K562 (cell line): ENCODE results near the gene GAMT. TPM values are rescaled to one million over a fixed set of nuclear protein-coding genes. Genes with fewer than 3 reads are reported as not detected.
A peak's percentile ranks its signal among the peaks of the same experiment; 100 is the strongest.

Experiments used
- AFF1 ChIP-seq, 2 experiments: fragments of 450-650 bp; IDR thresholded peaks; 2 replicates each; pipeline ENCODE4 v1.6.1; 2018; ENCODE audit warnings: mild to moderate bottlenecking in 2 of 2, low read depth in 1 of 2; ENCODE audit not compliant: partially characterized antibody in 2 of 2
- ATF7 ChIP-seq: fragments of 450-650 bp; IDR thresholded peaks from 2 replicates; pipeline ENCODE4 v1.7.1; 2014; ENCODE audit warnings: mild to moderate bottlenecking, moderate library complexity
- CTCF ChIP-seq, 3 experiments: IDR thresholded peaks in 2 of 3; conservative IDR thresholded peaks in 1 of 3; 2 replicates each; pipeline ENCODE4 v1.5.1; 2011 to 2012; ENCODE audit warnings: low read length in 3 of 3, mild to moderate bottlenecking in 3 of 3, control low read depth in 2 of 3, improper control_type of control experiment in 1 of 3, inconsistent platforms in 1 of 3, low read depth in 1 of 3, mixed read lengths in 1 of 3, moderate library complexity in 1 of 3; ENCODE audit not compliant: insufficient read depth in 2 of 3
- ELF1 ChIP-seq: fragments of 200-800 bp; sonication (Bioruptor generic); IDR thresholded peaks from 2 replicates; pipeline ENCODE4 v1.6.1; 2016; ENCODE audit warnings: missing genetic modification characterization, missing compliant biosample characterization
- ELF2 ChIP-seq: fragments of 250-450 bp; sonication (Bioruptor Pico); IDR thresholded peaks from 2 replicates; pipeline ENCODE4 v1.5.0; 2021; ENCODE audit warnings: mild to moderate bottlenecking
- EP400 ChIP-seq: fragments of 450-650 bp; IDR thresholded peaks from 2 replicates; pipeline ENCODE4 v1.6.1; 2017; ENCODE audit warnings: antibody characterized with exemption, mild to moderate bottlenecking, moderate library complexity
- GATAD2A ChIP-seq: fragments of 450-650 bp; IDR thresholded peaks from 2 replicates; pipeline ENCODE4 v1.6.1; 2017
- LCOR ChIP-seq: sonication (generic); formaldehyde crosslinking; IDR thresholded peaks from 2 replicates; pipeline ENCODE4 v1.8.0; 2022; ENCODE audit warnings: mild to moderate bottlenecking, missing genetic modification reagents
- MEIS2 ChIP-seq: fragments of 450-650 bp; IDR thresholded peaks from 2 replicates; pipeline ENCODE4 v1.6.1; 2014; ENCODE audit warnings: mild to moderate bottlenecking; ENCODE audit not compliant: partially characterized antibody
- MLX ChIP-seq, 2 experiments: fragments of 450-650 bp in 1 of 2; sonication (generic) in 1 of 2; formaldehyde crosslinking; conservative IDR thresholded peaks; 2 replicates each; pipeline versions ENCODE4 v1.4.0 to v1.8.1; 2020 to 2022; ENCODE audit warnings: mild to moderate bottlenecking in 1 of 2, missing genetic modification reagents in 1 of 2
- NCOA4 ChIP-seq: fragments of 450-650 bp; IDR thresholded peaks from 2 replicates; pipeline ENCODE4 v1.6.1; 2018; ENCODE audit warnings: mild to moderate bottlenecking; ENCODE audit not compliant: partially characterized antibody
- NFIC ChIP-seq: fragments of 450-650 bp; IDR thresholded peaks from 2 replicates; pipeline ENCODE4 v1.6.1; 2017; ENCODE audit warnings: mild to moderate bottlenecking, inconsistent platforms
- NR4A1 ChIP-seq, 2 experiments: fragments of 250-450 bp in 1 of 2; fragments of 450-650 bp in 1 of 2; sonication (Bioruptor Pico) in 1 of 2; IDR thresholded peaks; 2 replicates each; pipeline versions ENCODE4 v1.4.0 to v1.6.1; 2016 to 2020; ENCODE audit warnings: mild to moderate bottlenecking in 2 of 2, missing compliant biosample characterization in 1 of 2, missing genetic modification characterization in 1 of 2, moderate library complexity in 1 of 2
- POLR2G ChIP-seq: fragments of 200-400 bp; formaldehyde crosslinking; IDR thresholded peaks from 2 replicates; pipeline ENCODE4 v1.6.1; 2017; ENCODE audit warnings: low read depth, mild to moderate bottlenecking, antibody characterized with exemption, low read length, moderate library complexity
- RAD21 ChIP-seq, 2 experiments: fragments of 250-450 bp in 1 of 2; fragments of 450-650 bp in 1 of 2; sonication (Bioruptor Pico) in 1 of 2; formaldehyde crosslinking in 1 of 2; IDR thresholded peaks in 1 of 2; conservative IDR thresholded peaks in 1 of 2; 2 replicates each; pipeline versions ENCODE4 v1.4.0 to v1.8.0; 2020 to 2022; ENCODE audit warnings: mild to moderate bottlenecking in 2 of 2, moderate library complexity in 1 of 2
- RB1 ChIP-seq: fragments of 450-650 bp; IDR thresholded peaks from 2 replicates; pipeline ENCODE4 v1.6.1; 2017; ENCODE audit warnings: low read depth, mild to moderate bottlenecking
- TARDBP ChIP-seq: fragments of 450-650 bp; IDR thresholded peaks from 2 replicates; pipeline ENCODE4 v1.6.1; 2016
- TEAD1 ChIP-seq, 2 experiments: fragments of 450-650 bp in 1 of 2; sonication (generic) in 1 of 2; formaldehyde crosslinking; IDR thresholded peaks; 2 replicates each; pipeline versions ENCODE4 v1.4.0 to v1.8.0; 2020 to 2022; ENCODE audit warnings: mild to moderate bottlenecking in 2 of 2, missing genetic modification reagents in 1 of 2
- polyA plus RNA-seq, 8 experiments: library from polyadenylated mRNA; depleted of rRNA in 4 of 8; stranded (reverse) in 5 of 8; unstranded in 3 of 8; fragments of >200 nt; fragmentation: Nextera tagmentation in 2 of 8; fragmentation: Illumina TruSeq in 1 of 8; extraction: Ambion mirVana in 2 of 8; extraction: Trizol in 1 of 8; gene quantifications; 2 replicates each; pipeline versions ENCODE4 v1.2.1 to v1.2.3, GENCODE V29; 2011 to 2014; ENCODE audit warnings: inconsistent platforms in 1 of 8, missing spikeins in 1 of 8
- total RNA-seq, 7 experiments: library from RNA; depleted of rRNA in 6 of 7; stranded (reverse); fragments of >200 nt in 6 of 7; fragmentation: Illumina TruSeq in 2 of 7; extraction: Trizol in 2 of 7; gene quantifications; 2 replicates each; pipeline versions ENCODE4 v1.2.1 to v1.2.3, GENCODE V29; 2011 to 2021; ENCODE audit warnings: low replicate concordance in 1 of 7
- TF ChIP-seq, protein P1 (sequence below): sonication (generic); formaldehyde crosslinking; IDR thresholded peaks from 2 replicates; pipeline ENCODE4 v1.8.0; 2022; ENCODE audit warnings: mild to moderate bottlenecking, missing genetic modification reagents

The GAMT gene
- total and polyA plus RNA-seq, 9 of the 15 experiments (the other 6 are each of a cell fraction or from before 2014, with no cell fraction given), result 1.3 to 35.3 (median 27.2) TPM

- TF ChIP-seq RB1, result peak; percentile 73
- TF ChIP-seq RAD21 (CRISPR knock-in tag; conservative IDR thresholded peaks at IDR 0.05 in 1 of 2, IDR thresholded peaks at IDR 0.05 in 1 of 2), result peak; percentile 10 to 32; a peak in 2 of 4 replicates
- TF ChIP-seq CTCF (IDR thresholded peaks at IDR 0.05 in 2 of 3, conservative IDR thresholded peaks at IDR 0.05 in 1 of 3; ENCODE audit: insufficient read depth in 2 of 3, low read depth in 1 of 3, low read length in 3 of 3), result peak; percentile 37 to 67 (median 64); a peak in 5 of 6 replicates
- TF ChIP-seq ELF2 (CRISPR knock-in tag), result peak; percentile 37; the same call in 1 of the 2 replicates
- peak in 1 of 2 experiments; percentile 34 for TF ChIP-seq AFF1 (IDR thresholded peaks at IDR 0.05; ENCODE audit: low read depth in 1 of 2, partially characterized antibody in 2 of 2)
- TF ChIP-seq, protein P1, sequence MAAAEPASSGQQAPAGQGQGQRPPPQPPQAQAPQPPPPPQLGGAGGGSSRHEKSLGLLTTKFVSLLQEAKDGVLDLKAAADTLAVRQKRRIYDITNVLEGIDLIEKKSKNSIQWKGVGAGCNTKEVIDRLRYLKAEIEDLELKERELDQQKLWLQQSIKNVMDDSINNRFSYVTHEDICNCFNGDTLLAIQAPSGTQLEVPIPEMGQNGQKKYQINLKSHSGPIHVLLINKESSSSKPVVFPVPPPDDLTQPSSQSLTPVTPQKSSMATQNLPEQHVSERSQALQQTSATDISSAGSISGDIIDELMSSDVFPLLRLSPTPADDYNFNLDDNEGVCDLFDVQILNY (CRISPR knock-in tag), result peak; percentile 22; the same call in 1 of the 2 replicates
- TF ChIP-seq MEIS2, result peak; percentile 94
- TF ChIP-seq POLR2G, result peak; percentile 88
- no peak for TF ChIP-seq NCOA4
- TF ChIP-seq GATAD2A, result peak; percentile 66; the same call in 1 of the 2 replicates
- TF ChIP-seq ELF1 (tag), result peak; percentile 81; the same call in 1 of the 2 replicates
- TF ChIP-seq EP400, result peak; percentile 85
- TF ChIP-seq TARDBP, result peak; percentile 86; the same call in 1 of the 2 replicates
- no peak for TF ChIP-seq MLX (CRISPR knock-in tag; conservative IDR thresholded peaks at IDR 0.05)
- TF ChIP-seq TEAD1 (CRISPR knock-in tag; IDR thresholded peaks at IDR 0.05), result peak in 1 of 2 experiments; percentile 76; a peak in 1 of 4 replicates
- peak; percentile 21; the same call in 1 of the 2 replicates for TF ChIP-seq NFIC
- TF ChIP-seq LCOR, result peak; percentile 73; the same call in 1 of the 2 replicates
- TF ChIP-seq ATF7, result peak; percentile 91
- TF ChIP-seq NR4A1 (CRISPR knock-in tag; IDR thresholded peaks at IDR 0.05), result peak; percentile 47; the same call in 1 of the 2 replicates
- peak; percentile 89 for TF ChIP-seq NR4A1 (tag; IDR thresholded peaks at IDR 0.05)
These were observed 5.6 kb upstream of the GAMT start (continued) for GRCh38 chr19:1406774-1407527.
